Measurements from ENCODE around the gene KLHL11. TPM values are rescaled to one million over a fixed set of nuclear protein-coding genes. Genes with fewer than 3 reads are reported as not detected.
"Not testable (repeated sequence)": the region's sequence is repeated elsewhere in the genome, so short reads cannot be mapped to it uniquely, and the experiment has no call there.

The KLHL11 gene
- polyA plus RNA-seq, 1 of the 3 experiments (the other 2 are of a cell fraction) = 2.6 TPM

DNA sequence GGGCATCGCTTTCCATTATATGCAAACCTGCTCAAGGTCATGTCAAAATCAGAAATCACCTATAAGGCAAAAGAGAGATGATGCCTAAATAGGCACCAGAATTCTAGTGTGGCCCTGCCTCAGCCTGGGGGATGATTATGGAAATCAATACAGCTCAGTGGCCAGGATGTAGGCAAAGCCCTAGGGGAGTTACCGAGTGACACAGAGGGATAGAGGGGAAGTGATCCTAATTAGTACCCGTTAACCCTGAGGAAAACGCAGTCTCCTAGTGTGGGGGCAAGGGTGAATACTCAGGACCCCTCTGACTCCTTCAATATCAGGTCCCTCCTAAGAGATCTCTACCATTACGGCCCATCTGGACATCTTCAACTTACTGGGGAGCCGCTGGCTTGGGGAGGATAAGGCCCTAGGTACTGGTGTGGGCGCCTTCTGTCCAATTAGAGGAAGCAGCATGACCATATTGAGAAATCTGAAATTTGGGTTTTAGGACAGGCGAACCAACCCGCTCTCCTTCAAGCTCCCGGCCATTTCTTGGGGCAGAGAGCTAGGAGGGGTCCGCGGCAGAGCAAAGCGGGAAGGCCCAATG is 29.9 kb downstream of the KLHL11 start:
- Histone ChIP-seq H3K9me3 (no peaks in the 10 kb centered on the region), H3K4me3 (ENCODE audit: low read depth in 2 of 2, low read length in 1 of 2) (peak overlapping the region; percentile 71 to 91), H4K20me1 (ENCODE audit: insufficient read depth) (no peaks in the 10 kb centered on the region), H3K36me3 (replicated peaks in 1 of 2; ENCODE audit: control insufficient read depth in 1 of 2, insufficient read depth in 2 of 2, low read length in 1 of 2) (peaks cover 10 to 29% of the 10 kb centered on the region in 2 experiments), H3F3A (replicated peaks; ENCODE audit: insufficient read depth) (no peaks in the 10 kb centered on the region), H3K79me2 (ENCODE audit: insufficient read depth) (peaks cover 20% of the 10 kb centered on the region; the same call in 1 of the 2 replicates), H3K27ac (ENCODE audit: low read depth in 2 of 2, low read length in 1 of 2) (no peak overlapping the region), H3K4me1 (ENCODE audit: control insufficient read depth in 1 of 2, insufficient read depth in 2 of 2, low read depth in 1 of 2, low read length in 1 of 2) (peaks cover 0 to 8% of the 10 kb centered on the region in 2 experiments; a peak in 1 of 4 replicates), H2AFZ (ENCODE audit: low read depth) (peak overlapping the region; percentile 93), H3K9ac (peak overlapping the region; percentile 82), H3K27me3 (ENCODE audit: insufficient read depth) (no peaks in the 10 kb centered on the region), H3K4me2 (peak overlapping the region; percentile 95), H3K9me2 (no peaks in the 10 kb centered on the region)
- TF ChIP-seq RXRA (IDR thresholded peaks at IDR 0.05; ENCODE audit: borderline replicate concordance, low read depth) (no peak), SIN3A (IDR thresholded peaks at IDR 0.05; ENCODE audit: borderline replicate concordance, low read depth, low read length) (no peak), TAF1 (IDR thresholded peaks at IDR 0.05; ENCODE audit: borderline replicate concordance, low read depth, low read length) (no peak), IRF3 (IDR thresholded peaks at IDR 0.05; ENCODE audit: low read depth, low read length) (no peak), MEF2A (IDR thresholded peaks at IDR 0.05; ENCODE audit: borderline replicate concordance, low read depth) (no peak), MXI1 (IDR thresholded peaks at IDR 0.05; ENCODE audit: low read depth, low read length) (no peak), ELF1 (IDR thresholded peaks at IDR 0.05) (no peak), RFX5 (IDR thresholded peaks at IDR 0.05; ENCODE audit: low read length) (no peak)
- TF ChIP-seq, protein P1, sequence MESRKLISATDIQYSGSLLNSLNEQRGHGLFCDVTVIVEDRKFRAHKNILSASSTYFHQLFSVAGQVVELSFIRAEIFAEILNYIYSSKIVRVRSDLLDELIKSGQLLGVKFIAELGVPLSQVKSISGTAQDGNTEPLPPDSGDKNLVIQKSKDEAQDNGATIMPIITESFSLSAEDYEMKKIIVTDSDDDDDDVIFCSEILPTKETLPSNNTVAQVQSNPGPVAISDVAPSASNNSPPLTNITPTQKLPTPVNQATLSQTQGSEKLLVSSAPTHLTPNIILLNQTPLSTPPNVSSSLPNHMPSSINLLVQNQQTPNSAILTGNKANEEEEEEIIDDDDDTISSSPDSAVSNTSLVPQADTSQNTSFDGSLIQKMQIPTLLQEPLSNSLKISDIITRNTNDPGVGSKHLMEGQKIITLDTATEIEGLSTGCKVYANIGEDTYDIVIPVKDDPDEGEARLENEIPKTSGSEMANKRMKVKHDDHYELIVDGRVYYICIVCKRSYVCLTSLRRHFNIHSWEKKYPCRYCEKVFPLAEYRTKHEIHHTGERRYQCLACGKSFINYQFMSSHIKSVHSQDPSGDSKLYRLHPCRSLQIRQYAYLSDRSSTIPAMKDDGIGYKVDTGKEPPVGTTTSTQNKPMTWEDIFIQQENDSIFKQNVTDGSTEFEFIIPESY (IDR thresholded peaks at IDR 0.05; ENCODE audit: borderline replicate concordance, low read depth) = no peak
- TF ChIP-seq, protein P2, sequence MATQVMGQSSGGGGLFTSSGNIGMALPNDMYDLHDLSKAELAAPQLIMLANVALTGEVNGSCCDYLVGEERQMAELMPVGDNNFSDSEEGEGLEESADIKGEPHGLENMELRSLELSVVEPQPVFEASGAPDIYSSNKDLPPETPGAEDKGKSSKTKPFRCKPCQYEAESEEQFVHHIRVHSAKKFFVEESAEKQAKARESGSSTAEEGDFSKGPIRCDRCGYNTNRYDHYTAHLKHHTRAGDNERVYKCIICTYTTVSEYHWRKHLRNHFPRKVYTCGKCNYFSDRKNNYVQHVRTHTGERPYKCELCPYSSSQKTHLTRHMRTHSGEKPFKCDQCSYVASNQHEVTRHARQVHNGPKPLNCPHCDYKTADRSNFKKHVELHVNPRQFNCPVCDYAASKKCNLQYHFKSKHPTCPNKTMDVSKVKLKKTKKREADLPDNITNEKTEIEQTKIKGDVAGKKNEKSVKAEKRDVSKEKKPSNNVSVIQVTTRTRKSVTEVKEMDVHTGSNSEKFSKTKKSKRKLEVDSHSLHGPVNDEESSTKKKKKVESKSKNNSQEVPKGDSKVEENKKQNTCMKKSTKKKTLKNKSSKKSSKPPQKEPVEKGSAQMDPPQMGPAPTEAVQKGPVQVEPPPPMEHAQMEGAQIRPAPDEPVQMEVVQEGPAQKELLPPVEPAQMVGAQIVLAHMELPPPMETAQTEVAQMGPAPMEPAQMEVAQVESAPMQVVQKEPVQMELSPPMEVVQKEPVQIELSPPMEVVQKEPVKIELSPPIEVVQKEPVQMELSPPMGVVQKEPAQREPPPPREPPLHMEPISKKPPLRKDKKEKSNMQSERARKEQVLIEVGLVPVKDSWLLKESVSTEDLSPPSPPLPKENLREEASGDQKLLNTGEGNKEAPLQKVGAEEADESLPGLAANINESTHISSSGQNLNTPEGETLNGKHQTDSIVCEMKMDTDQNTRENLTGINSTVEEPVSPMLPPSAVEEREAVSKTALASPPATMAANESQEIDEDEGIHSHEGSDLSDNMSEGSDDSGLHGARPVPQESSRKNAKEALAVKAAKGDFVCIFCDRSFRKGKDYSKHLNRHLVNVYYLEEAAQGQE (IDR thresholded peaks at IDR 0.05; ENCODE audit: low read depth, low read length) = no peak
- POLR2A ChIA-PET = interaction anchor here (2.2 kb wide), 1 partner anchor 30 kb away, joined by 6 read pairs; the partner anchor contains the start of gene KLHL11
- WGBS (ENCODE audit: low lambda C conversion rate) = 15% methylated on average over 13 of the region's 13 CpGs
- no peak for DNase-seq
- CTCF ChIA-PET = interaction anchor here (1.0 to 1.8 kb wide), 6 partner anchors 10 to 124 kb away, joined by 3 to 8 read pairs (median 6); partner anchors contain the start of genes KLHL11 and P3H4

GRCh38 chr17:41829961-41830360 is 35.3 kb downstream of the KLHL11 start:
- H3K9me3 ChIP-seq; POLR2A ChIA-PET; H2AFZ ChIP-seq (ENCODE audit: low read depth); H3K27ac ChIP-seq (ENCODE audit: low read depth in 2 of 2, low read length in 1 of 2); H4K20me1 ChIP-seq (ENCODE audit: insufficient read depth); H3K4me3 ChIP-seq (ENCODE audit: low read depth in 2 of 2, low read length in 1 of 2); H3K9ac ChIP-seq; H3K9me2 ChIP-seq; H3K27me3 ChIP-seq (ENCODE audit: insufficient read depth); H3F3A ChIP-seq (replicated peaks; ENCODE audit: insufficient read depth); DNase-seq; H3K4me2 ChIP-seq; H3K4me1 ChIP-seq (ENCODE audit: control insufficient read depth in 1 of 2, insufficient read depth in 2 of 2, low read depth in 1 of 2, low read length in 1 of 2): not testable (repeated sequence)
- peaks cover 11% of the 10 kb centered on the region; the same call in 1 of the 2 replicates for H3K79me2 ChIP-seq (ENCODE audit: insufficient read depth)
- WGBS (ENCODE audit: low lambda C conversion rate) = 80% methylated on average over 9 of the region's 10 CpGs
- peaks cover 34 to 35% of the 10 kb centered on the region in 2 experiments for H3K36me3 ChIP-seq (replicated peaks in 1 of 2; ENCODE audit: control insufficient read depth in 1 of 2, insufficient read depth in 2 of 2, low read length in 1 of 2)
- CTCF ChIA-PET = interaction anchor here (1.5 kb wide), 1 partner anchor 29 kb away, joined by 10 read pairs; no protein-coding TSS in a partner anchor
